SU-DHL-6 (cell line): ENCODE results near the gene SPEG.

Experiments used
- EZH2phosphoT487 ChIP-seq: fragments of 200-600 bp; sonication (generic), shearing (Covaris generic); conservative IDR thresholded peaks from 2 replicates; pipeline ENCODE4 v1.6.1; 2018; ENCODE audit warnings: mild to moderate bottlenecking, antibody characterized with exemption, low read length, moderate library complexity, mixed read lengths
- TF ChIP-seq, protein P1 (sequence below): fragments of 200-600 bp; sonication (generic); IDR thresholded peaks from one replicate; pipeline ENCODE4 v1.5.1; 2017; ENCODE audit warnings: antibody characterized with exemption, mild to moderate bottlenecking, low read length, moderate library complexity; ENCODE audit not compliant: insufficient read depth, poor library complexity, severe bottlenecking

- TF ChIP-seq, protein P1, sequence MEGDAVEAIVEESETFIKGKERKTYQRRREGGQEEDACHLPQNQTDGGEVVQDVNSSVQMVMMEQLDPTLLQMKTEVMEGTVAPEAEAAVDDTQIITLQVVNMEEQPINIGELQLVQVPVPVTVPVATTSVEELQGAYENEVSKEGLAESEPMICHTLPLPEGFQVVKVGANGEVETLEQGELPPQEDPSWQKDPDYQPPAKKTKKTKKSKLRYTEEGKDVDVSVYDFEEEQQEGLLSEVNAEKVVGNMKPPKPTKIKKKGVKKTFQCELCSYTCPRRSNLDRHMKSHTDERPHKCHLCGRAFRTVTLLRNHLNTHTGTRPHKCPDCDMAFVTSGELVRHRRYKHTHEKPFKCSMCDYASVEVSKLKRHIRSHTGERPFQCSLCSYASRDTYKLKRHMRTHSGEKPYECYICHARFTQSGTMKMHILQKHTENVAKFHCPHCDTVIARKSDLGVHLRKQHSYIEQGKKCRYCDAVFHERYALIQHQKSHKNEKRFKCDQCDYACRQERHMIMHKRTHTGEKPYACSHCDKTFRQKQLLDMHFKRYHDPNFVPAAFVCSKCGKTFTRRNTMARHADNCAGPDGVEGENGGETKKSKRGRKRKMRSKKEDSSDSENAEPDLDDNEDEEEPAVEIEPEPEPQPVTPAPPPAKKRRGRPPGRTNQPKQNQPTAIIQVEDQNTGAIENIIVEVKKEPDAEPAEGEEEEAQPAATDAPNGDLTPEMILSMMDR, result no peak
- no peak for TF ChIP-seq EZH2phosphoT487
Observed at GRCh38 chr2:219514836-219515235, 80.2 kb downstream of the SPEG start.
